ENCODE data around the gene GUSB.

- TF ChIP-seq CTCF (IDR thresholded peaks at IDR 0.05) = no peak
- TF ChIP-seq EP300 (IDR thresholded peaks at IDR 0.05) = no peak
These were observed 3.0 kb downstream of the GUSB start for GRCh38 chr7:65978891-65979582.

Data from ovary (tissue), 3 donors.